HG02588 (cell line): Measurements from ENCODE around the gene P2RY12.

Experiments
- ATAC-seq: cut with Tn5 transposase; IDR thresholded peaks from one replicate; pipeline ENCODE4 v1.9.1; 2021; ENCODE audit warnings: mild to moderate bottlenecking, moderate library complexity; ENCODE audit not compliant: unreplicated experiment

Gene P2RY12

DNA sequence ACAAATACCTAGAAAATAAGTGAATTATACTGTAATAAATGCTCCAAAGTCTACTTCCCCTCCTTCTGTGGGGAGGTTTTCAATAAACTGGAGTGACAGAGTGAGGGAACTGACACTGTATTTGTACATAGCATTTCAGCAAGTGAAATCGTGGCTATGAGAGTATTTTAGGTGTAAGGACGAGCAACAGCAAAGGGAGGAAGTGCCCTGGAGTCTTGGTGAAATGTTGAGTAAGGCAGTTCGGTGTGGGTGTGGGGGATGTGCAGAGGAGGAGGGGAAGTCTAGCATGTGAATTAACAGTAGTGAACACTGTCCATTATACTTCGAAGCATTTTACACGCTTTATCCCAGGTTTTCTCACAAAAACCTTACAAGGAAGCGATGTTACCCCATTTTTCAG lies 37.1 kb downstream of the P2RY12 start:
- no peak for ATAC-seq

GRCh38 chr3:151346292-151346691 lies 38.3 kb downstream of the P2RY12 start:
- ATAC-seq = no peak

GRCh38 chr3:151345859-151346258 lies 38.7 kb downstream of the P2RY12 start:
- ATAC-seq = no peak

DNA sequence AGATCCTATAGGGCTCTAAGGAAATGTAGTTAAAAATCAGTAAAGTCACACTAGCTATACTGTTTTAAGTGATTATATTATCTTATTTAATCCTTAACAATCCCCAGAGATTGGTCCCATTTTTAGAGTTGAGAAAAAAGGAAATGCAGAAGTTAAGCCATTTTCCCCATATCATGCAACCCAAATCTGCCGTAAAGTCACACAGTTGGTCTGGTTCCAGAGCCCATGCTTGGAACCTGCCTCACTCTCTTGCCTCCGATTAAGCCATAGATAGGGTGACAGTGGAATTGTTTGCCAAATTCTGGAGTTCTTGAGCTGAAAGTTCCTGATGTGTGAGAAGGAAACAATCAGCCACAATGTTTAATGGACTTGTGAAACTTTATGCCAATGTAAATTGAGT lies 52.9 kb downstream of the P2RY12 start:
- ATAC-seq = no peak

- no peak for ATAC-seq
Observed at GRCh38 chr3:151330899-151331298, 53.7 kb downstream of the P2RY12 start.

- no peak for ATAC-seq
Observed at GRCh38 chr3:151330379-151330778, 54.2 kb downstream of the P2RY12 start.

DNA sequence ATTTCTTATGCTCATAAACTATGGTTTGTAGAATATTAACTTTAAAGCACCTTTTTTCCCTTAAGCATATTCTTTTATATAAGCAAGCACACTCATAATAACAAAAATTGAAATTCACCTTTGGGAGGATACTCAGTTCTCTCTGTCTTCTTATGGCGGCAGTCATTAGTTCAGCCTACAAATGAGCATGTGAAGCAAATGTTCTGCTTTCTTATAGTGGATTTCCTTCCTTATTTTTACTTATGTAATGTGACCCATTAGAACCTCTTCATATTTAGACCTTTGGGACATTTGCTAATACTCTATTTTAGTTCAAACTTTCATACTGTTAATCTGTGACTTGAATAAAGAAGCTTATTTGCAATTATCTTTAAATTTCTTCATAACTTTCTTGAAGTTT lies 55.2 kb downstream of the P2RY12 start, which contains the start of gene P2RY13:
Gene P2RY13, minus strand, starts transcription at position 187 of the 400 bp plus-strand sequence. Its CDS starts 21 bp downstream, at position 166.
- no peak for ATAC-seq

DNA sequence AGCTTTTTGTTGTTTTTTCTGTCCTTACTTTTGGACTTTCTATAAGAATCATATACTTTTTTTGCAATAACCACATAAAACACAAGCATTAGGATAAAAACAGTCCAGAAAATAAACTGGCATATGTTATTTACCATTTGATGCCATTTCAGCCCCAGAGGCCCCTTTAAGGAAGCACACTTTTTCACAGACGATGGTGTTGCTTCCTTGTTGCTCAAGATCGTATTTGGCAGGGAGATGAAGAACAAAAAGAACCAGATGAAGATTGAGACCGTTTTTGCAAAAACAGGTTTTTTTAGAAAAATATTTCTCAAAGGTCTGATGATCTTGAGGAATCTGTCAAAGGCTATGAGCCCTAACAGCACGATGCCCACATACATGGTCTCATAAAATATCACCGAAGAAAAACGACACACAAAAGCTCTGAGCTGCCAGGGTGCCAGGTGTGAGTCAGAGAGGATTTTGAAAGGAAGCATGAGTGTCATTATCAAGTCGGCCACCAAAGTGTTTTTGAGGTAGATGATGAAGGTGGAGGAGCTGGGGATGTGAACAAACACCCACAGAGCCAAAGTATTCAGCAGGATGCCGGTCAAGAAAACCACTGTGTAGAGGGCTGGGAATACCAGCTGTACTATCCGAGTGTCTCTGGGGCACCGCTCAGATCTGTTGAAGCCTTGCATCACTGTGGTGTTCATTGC lies 56.1 kb downstream of the P2RY12 start:
- no peak for ATAC-seq

DNA sequence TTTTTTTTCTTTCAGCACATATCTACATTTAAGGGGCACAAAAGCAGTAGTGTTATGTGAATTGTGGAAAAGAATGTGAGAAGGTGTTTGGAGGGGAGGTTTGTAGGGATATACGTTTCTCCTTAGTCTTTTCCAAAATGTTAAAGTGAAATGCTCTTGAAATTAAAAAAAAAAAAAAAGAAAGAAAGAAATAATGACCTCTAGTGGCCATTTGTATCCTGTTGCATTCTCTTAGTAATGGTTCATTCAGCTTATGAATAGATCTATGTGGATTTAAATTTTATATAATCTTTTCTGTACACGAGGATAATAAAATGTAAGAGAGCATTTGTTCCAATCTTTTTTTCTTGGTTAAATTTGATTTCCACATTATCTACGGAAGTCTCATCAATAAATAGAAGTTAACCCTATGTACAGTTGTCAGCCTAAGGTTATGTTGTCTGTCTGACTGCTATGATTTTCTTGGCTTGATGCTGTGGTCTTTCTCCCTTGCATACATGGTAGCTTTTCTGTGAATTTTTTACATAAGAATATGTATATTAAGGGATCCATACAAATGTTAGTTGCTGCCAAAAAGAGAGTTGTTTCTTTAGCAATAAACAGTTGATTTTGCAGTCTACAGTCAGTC lies 56.9 kb downstream of the P2RY12 start:
- ATAC-seq = no peak

- no peak for ATAC-seq
Observed at GRCh38 chr3:151322511-151322910, 62.0 kb downstream of the P2RY12 start.

- no peak for ATAC-seq
Observed at GRCh38 chr3:151321526-151321925, 63.0 kb downstream of the P2RY12 start.

- ATAC-seq = no peak
Observed at GRCh38 chr3:151320131-151320530, 64.4 kb downstream of the P2RY12 start.

GRCh38 chr3:151319628-151320027 lies 64.9 kb downstream of the P2RY12 start:
- no peak for ATAC-seq

DNA sequence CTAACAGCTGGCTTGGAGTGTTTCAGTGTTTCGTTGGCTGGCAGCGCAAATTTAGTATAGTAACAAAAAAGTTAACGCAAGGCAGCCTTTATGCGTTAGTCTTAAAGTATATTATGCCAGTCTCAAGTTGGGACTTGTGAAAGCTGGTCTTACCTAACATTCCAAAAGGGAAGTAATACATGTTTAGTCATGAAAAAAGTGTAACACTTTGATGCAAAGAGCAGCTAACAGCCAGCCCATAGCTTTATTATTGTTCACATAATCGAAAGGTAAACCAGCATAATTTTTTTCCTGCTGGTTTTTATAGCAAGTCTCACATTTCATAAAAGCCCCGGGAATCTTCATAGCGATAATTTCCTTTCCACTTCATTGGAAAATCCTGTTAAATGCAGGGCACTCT lies 65.6 kb downstream of the P2RY12 start:
- ATAC-seq = no peak

DNA sequence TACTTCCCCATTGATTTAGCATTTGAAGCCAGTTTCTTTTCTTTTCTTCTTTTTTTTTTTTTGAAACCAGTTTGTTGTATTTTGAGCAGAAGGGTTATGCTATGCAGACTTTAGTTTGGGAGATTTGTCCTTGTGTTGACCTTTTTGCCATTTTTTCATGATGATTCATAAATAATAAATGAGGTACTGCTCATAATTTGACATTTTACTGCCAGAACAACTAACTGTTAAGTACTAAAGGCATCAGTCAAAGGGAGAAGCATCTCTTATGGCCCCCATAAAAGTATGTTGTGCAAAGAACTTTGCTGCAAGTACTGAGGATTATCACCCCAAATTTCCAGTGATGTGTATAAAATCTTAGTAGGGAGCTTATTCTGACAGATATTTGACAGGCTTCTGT lies 66.2 kb downstream of the P2RY12 start:
- ATAC-seq = no peak

DNA sequence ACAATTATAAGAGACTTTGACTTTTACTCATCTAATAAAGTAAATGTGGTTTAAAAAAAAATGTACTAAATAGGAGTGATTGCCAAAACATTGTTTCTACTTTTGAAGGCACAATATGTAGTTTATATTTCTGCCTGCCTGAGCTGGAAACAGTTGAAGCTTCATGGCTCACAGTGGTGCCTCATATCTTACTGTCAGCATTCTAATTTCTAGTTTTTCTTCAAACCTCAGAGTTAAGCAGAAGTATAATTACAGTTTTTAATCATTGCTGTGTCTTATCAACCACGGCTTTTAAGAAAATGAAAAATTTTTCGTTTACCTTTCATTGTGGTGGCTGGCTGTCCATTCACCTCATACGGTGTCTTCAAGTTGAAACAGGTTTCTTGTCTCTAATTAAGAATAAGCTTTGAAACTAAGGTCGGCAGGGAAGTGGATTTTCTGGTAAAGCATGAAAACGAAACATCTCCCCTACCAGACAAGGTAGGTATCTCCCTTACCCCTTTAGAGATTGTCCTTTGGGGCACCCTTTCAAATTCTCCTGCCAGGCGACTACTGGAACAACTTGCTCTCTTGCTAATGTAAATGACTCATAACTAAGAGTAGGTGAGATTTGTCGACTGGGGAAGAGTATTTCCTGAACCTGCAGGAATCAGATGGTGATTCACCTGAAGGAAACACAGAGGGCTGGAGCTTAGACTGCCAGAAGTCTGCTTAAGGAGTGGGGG lies 68.1 kb downstream of the P2RY12 start, which contains the start of gene GPR87:
Gene GPR87, minus strand, starts transcription at position 554 of the 725 bp plus-strand sequence. CDS start 16,720 bp downstream, outside the sequence.
- no peak for ATAC-seq

GRCh38 chr3:151315846-151316245 lies 68.7 kb downstream of the P2RY12 start:
- no peak for ATAC-seq

GRCh38 chr3:151315136-151315535 lies 69.4 kb downstream of the P2RY12 start:
- ATAC-seq = no peak

- ATAC-seq = no peak
Observed at GRCh38 chr3:151314593-151314992, 70.0 kb downstream of the P2RY12 start.

- no peak for ATAC-seq
Observed at GRCh38 chr3:151314137-151314536, 70.4 kb downstream of the P2RY12 start.

DNA sequence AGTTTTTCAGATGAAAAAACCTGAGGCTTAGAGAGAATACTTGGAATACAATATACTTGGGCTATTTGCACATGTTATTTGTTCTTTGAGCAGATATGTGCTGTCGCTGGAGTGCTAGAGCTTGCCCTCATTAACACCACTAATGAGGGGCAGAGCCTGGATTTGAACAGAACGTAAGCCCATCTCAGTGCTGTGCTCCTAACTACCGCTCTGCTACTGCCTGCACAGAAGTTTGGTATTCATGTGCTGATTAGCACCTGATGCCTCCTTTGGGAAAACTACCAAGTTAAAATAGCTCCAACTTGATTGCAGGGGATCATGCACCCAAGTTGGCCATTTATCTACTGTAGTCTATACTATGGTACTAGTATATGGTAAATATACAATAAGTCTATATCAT lies 71.6 kb downstream of the P2RY12 start:
- ATAC-seq = no peak

DNA sequence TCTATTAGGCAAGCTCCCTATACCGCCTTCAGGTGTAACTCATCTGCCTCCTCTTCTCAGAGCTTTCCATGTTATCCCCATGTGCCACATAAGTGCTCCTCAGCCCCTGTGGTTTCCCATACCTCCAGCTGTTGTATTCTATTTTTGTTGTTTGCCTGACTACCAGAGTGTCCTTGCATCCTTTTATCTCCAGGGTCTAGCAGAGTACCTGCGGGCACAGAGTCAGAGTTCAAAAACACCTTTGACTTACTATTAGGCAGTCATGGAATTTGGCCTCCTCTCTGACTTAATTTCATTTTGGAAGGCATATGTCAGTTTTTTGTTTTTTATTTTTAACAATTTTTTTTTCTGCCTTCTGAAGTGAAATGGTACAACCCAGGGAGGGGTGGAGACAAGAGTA lies 75.0 kb downstream of the P2RY12 start:
- no peak for ATAC-seq
